GM18526 (cell line): ENCODE results near the gene PIK3R1.

Experiments used
- POLR2A ChIP-seq: IDR thresholded peaks from 3 replicates; pipeline ENCODE4 v1.6.1; 2011; ENCODE audit not compliant: insufficient read length; ENCODE audit errors: extremely low read depth

PIK3R1 gene

GRCh38 chr5:68266457-68266856 lies 50.9 kb downstream of the PIK3R1 start:
- TF ChIP-seq POLR2A = no peak

GRCh38 chr5:68267066-68267465 lies 51.5 kb downstream of the PIK3R1 start:
- no peak for TF ChIP-seq POLR2A

- TF ChIP-seq POLR2A = no peak
These were observed 52.7 kb downstream of the PIK3R1 start for GRCh38 chr5:68268101-68268851.

GRCh38 chr5:68268852-68269130 lies 53.2 kb downstream of the PIK3R1 start:
- no peak for TF ChIP-seq POLR2A

DNA sequence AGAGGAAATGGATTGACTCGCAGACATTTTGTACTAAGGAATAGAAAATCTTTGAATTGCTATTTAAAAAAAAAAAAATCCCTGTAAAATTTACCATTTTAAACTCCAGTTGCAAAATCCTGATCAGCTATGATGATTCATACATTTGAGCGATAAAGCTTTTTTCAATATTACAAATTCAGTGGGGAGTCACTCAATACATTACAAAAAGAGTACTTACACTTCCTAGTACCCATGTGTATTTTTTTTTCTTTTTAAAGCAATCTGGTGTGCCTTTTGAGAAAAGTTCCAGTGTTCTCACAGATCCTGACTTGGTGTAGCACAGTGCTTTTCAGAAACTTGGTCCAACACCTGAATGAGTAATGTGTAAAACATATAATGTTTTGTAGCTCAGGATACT lies 54.3 kb downstream of the PIK3R1 start:
- TF ChIP-seq POLR2A = no peak

DNA sequence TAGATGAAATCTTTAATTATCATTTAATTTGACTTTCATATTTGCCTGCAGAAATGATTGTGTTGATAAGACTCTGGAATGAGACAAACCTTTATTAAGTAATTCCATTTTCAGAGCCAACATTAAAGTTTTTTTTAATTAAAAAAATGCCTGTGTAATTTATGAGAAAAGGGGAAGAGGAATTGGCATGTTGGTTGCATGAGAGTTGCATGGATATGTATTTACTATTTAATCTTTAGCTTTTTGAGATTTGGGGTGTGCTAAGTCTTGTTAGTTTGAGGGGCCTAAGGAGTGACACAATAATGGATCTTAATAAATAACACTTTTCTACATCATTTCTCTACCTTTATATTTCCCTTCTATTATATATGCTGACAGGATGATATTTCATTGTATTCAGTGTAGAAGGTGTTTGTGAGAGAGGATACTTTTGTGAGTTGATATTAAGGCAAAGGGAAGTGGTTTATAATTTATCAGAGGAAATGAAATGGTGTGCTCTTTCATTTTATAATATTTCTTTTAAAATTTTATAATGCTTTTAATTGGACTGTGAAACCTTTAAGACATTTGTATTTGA lies 54.9 kb downstream of the PIK3R1 start:
- TF ChIP-seq POLR2A = no peak

DNA sequence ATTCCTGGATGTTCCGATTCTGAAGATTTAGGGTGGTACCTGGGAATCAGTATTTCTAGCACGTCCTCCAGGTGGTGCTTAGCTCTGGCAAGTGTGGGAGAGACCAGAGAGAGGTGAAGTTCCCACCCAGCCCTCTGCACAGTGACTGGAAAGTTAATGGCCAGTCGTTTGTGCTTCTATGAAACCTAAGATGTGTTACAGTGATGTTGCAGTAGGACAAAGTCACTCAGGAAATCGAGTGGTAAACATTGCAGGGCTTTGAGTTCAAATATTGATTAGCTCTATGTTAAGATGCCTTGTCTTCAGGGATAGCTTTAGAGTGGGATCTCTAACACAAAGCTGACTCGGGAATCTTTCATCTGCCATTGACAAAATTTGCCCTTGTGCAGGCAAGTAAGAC lies 55.6 kb downstream of the PIK3R1 start:
- TF ChIP-seq POLR2A = no peak

DNA sequence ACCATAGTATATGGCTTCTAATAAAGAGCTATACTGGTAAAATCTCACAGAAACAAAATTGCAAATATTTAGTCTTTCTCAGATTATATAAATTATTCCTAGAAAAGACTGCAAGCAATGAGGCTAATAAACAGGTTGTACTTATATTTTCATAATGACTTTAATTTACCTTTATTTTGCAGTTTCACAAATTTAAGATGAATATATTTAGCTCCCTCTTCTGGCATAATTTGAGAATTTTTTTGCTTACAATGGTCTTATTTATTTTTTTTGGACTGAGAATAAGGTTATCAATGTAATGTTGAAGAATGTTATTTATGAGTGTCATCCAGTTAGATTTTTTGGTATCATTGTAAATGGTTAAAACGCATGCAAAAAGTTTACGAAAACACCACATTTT lies 56.7 kb downstream of the PIK3R1 start:
- no peak for TF ChIP-seq POLR2A

GRCh38 chr5:68273717-68274409 lies 58.3 kb downstream of the PIK3R1 start:
- no peak for TF ChIP-seq POLR2A

DNA sequence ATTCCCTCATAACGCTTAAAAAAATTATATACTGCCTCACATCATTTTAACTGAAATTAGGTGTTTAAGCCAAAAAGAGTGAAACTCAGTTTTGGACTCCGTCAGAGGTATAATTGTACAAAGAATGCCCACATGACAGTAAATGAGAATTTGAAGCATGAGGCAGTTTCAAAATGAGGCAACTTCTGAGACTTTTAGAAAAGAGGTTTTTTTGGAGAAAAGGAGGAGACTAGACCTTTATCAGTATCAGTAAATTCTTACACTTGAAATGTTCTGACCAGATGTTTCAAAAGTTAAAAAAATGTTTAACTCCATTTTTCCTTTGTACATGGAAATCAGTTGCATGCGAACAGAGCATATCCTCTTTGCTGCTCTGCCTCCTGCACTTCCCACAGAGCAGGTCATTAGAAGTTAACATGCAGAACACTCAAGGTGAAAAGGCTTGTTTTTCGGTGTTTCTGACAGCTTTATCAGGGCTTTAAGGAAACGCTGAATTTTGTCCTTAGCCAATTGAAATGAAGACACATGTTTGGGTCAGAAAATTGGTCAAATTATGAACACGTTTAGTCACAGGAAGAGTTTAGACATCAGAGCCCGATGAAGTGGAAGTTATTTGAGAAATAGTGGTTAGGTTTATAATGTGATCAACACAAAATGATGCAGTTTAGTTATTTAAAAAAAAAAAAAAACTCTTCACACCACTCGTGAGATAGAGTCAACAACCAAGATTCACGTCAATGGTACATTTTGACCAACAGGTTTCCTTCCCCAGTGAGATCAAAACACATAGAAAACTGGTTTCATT lies 59.5 kb downstream of the PIK3R1 start:
- no peak for TF ChIP-seq POLR2A

- no peak for TF ChIP-seq POLR2A
These were observed 61.2 kb downstream of the PIK3R1 start for GRCh38 chr5:68276740-68277139.

DNA sequence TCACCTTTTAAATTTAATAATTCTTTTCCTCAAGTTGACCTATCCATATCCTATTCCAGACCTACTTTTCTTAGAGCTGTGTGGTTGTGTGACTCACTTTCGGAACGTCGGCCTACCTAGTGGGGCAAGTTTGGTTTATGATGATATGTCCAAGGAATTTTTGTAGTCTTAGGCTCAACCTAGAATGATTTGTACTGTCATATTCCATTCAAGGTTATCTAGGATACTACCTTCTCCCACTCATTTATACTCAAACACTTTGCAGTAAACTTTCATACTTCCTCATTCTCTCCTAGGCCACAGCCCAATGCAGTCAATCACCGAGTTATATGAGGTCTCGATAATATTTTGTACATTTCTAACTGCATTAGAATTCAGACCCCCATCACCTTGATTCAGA lies 61.9 kb downstream of the PIK3R1 start:
- no peak for TF ChIP-seq POLR2A

DNA sequence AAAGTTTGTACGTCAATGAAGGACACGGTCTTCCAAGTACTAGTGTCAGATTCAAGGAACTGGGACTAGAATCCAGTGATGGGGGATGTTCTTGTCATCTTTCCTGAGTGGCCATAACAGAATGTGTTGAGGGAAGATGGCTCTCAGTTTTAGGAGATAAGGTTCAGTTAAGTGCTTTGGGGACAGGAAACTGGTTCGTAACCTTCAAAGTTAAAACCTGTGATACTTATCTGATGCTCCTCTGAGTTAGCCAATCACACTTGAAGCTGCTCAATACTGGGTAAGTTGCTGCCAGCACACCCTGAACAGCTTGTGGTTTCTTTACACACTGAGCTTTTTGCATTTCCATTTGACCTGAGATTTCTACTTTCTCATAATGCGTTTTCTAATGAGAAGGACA lies 64.4 kb downstream of the PIK3R1 start:
- no peak for TF ChIP-seq POLR2A

DNA sequence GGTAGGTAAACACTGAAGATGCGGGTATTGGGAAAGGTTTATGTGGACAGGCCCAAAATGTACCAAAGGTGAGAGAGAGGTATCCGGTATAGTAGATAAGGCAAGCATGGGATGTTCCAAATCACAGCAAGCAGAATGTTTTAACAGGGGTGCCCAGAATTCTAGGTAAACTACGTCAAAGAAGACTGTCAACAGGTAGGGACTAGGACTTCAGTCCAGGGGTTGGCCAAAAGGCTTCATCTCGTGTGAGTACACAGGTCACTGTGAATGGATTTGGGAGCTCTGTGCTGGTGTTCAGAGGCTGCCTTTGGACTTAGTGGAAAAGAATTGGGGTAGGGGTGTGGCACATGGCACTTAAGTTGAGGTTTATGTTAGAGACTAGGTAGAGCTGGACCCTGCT lies 66.4 kb downstream of the PIK3R1 start:
- TF ChIP-seq POLR2A = no peak

GRCh38 chr5:68283766-68284165 lies 68.2 kb downstream of the PIK3R1 start:
- TF ChIP-seq POLR2A = no peak
